GM19468 (cell line): ENCODE data around the gene PPP4C.

Experiments used
- ATAC-seq: cut with Tn5 transposase; IDR thresholded peaks from one replicate; pipeline ENCODE4 v1.9.1; 2021; ENCODE audit warnings: mild to moderate bottlenecking, moderate library complexity, moderate number of reproducible peaks; ENCODE audit not compliant: unreplicated experiment; ENCODE audit errors: extremely low read depth

PPP4C gene

DNA sequence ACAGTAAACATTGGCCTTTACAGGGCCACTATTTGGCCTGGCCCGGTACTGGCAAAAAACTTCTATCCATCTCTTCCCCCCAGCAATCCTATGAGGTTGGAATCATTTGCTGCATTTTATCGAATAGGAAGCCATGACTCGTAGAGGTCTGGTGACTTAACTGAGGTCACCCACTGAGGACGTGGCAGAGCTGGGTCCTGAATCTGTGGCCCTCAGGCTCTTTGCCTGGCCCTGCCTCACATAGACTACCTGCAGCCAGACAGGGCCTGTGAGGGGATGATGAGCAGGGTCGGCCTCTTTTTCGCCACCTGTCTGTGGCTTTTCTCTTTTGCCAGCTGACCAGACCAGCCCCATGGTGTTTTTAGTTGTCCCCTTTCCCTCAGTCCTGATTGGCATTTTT is 1.9 kb downstream of the PPP4C start:
- no peak for ATAC-seq

DNA sequence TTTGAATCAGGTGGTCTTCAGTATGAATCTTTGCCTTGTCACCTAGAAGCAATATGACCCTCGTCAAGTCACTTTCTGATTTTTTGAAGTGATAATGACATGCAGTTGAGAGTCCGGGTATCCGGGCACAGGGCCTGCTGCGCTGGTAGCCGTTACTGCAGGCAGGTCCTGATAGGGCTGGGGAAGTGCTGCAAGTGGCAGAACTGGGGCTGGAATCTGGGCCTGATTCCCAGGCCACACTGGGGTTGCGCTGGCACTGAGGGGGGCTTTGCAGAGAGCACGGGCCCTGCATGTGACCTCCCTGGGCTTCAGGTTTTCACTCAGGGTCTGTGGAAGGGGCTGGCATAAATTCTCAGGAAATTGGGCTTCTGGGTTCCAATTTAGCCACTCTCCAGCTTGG is 3.0 kb downstream of the PPP4C start:
- no peak for ATAC-seq

DNA sequence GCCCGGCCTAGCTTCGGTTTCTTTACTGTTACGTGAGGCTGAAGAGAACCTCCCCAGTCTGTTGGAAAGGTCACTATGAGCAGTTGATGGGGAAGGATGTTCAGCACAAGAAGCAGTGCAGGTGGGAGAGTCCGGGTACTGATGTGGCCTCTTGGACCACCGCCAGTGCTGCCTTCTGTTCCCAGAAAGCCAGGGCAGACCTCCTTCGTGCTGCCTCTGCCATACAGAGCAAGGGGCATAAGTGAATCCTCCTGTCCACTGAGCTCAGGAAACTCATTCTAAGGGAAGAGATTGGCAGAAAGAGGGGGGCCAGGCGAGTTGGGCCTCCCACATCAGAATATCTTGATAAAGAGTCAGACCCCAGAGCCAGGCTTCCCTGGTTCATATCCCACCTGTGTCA is 3.7 kb downstream of the PPP4C start:
- no peak for ATAC-seq

DNA sequence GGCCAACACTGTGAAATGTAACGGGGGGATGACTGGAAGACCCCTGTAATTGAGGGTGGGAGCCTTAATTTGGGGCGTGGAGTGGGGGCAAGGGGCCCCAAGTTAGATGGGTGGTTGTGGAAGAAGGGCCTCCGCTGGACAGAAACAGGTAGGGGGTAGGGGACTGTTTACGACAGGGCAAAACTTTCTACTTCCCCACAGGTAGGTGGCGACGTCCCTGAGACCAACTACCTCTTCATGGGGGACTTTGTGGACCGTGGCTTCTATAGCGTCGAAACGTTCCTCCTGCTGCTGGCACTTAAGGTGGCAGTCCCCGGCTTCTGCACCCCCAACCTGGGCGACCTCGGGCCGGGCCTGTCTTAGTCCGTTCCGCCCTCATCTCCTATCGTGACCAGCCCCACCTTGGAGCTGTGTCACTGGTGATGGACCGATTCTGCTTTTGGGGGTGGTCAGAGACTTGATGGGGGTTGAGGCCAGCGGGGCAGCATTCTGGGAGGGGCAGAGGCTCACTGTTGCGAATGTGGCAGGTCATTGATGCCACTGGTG is 6.8 kb downstream of the PPP4C start:
- no peak for ATAC-seq

DNA sequence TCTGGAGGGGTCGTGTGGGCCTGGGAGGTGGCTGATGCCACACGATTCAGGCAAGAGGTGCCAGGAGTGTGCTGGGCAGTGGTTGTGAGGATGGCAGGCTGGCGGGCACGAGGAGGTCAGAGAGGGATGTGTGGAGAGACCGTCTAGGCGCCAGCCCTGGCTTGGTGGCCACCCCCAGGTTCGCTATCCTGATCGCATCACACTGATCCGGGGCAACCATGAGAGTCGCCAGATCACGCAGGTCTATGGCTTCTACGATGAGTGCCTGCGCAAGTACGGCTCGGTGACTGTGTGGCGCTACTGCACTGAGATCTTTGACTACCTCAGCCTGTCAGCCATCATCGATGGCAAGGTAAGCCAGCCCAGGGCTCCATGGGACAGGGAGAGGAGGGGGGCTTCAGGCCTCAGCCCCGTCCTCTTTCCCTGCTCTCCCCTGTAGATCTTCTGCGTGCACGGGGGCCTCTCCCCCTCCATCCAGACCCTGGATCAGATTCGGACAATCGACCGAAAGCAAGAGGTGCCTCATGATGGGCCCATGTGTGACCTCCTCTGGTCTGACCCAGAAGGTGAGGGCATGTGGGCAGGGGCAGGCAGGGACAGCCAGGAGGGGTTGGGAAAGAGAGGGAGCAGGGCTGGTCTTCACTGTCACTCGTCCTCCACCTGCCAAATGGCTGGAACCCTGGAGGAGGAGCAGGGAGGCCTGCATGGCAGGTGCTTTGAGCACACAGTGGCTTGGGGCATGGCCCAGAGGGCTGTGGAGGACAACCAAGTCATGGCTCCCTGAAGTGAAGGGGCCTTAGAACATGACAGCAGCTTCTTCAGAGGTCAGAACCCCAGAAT is 7.6 kb downstream of the PPP4C start:
- no peak for ATAC-seq

DNA sequence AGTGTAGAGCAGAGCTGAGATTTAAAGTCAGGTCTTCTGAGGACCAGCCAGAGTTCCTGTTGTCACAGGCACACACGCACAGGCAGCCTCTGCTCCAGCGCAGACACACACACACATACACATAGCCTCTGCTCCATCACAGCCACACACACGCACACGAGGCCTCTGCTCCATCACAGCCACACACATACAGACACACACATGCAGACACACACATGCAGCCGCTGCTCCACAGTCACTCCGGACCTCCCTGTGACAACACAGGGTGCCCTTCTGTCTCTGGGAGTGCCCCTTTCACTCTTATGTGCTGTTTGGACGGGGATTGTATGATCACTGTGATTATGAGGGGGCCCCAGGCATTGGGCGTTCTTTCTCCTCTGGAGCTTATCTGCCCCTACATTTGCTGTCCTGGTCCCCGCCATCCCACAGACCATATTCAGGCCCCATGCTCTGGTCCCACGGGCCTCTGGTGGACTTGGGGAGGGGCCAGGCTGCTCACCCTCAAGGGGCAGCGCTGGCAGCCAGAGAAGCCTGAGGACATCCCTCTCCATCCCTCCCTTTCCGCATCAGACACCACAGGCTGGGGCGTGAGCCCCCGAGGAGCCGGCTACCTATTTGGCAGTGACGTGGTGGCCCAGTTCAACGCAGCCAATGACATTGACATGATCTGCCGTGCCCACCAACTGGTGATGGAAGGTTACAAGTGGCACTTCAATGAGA is 8.5 kb downstream of the PPP4C start:
- ATAC-seq = no peak

DNA sequence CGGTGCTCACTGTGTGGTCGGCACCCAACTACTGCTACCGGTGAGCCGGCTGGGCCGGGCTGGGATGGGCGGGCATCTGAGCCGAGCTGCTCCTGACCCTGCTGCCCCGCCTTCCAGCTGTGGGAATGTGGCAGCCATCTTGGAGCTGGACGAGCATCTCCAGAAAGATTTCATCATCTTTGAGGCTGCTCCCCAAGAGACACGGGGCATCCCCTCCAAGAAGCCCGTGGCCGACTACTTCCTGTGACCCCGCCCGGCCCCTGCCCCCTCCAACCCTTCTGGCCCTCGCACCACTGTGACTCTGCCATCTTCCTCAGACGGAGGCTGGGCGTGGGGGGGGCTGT is 9.0 kb downstream of the PPP4C start:
- no peak for ATAC-seq

DNA sequence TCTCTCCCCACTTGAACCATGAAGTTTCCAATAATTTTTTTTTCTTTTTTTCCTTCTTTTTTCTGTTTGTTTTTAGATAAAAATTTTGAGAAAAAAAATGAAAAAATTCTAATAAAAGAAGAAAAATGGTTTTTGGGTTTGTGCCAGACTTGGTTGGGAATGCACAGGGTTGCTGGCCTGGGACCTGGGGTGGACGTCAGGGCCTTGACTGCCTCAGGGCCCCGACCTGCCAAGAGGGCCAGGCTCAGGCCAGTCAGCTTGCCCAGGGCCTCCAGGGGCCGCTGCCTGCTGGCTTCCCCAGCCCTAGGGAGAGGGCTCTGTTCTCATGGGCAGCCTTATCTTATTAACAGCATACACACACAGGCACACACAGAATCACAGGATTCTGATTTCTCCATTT is 9.5 kb downstream of the PPP4C start:
- no peak for ATAC-seq

DNA sequence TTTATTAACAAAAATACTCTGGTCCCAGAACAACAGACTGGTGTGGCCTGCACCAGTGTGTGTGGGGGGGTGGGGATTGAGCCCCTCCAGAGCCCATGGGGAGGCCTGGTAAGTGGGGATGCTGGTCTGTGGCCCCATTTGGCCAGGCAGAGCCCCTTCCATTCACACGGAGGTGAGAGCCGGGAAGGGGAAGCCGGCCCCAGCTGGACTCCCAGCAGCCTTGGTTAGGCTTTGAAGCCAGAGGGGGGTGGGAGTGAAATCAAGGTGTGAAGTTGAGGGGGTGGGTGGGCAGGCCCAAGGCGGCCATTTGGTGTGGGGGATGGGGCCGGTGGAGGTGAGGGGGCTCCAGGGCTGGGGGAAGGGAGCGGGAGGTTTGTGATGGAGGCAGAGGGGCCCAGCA is 10.0 kb downstream of the PPP4C start:
- no peak for ATAC-seq

DNA sequence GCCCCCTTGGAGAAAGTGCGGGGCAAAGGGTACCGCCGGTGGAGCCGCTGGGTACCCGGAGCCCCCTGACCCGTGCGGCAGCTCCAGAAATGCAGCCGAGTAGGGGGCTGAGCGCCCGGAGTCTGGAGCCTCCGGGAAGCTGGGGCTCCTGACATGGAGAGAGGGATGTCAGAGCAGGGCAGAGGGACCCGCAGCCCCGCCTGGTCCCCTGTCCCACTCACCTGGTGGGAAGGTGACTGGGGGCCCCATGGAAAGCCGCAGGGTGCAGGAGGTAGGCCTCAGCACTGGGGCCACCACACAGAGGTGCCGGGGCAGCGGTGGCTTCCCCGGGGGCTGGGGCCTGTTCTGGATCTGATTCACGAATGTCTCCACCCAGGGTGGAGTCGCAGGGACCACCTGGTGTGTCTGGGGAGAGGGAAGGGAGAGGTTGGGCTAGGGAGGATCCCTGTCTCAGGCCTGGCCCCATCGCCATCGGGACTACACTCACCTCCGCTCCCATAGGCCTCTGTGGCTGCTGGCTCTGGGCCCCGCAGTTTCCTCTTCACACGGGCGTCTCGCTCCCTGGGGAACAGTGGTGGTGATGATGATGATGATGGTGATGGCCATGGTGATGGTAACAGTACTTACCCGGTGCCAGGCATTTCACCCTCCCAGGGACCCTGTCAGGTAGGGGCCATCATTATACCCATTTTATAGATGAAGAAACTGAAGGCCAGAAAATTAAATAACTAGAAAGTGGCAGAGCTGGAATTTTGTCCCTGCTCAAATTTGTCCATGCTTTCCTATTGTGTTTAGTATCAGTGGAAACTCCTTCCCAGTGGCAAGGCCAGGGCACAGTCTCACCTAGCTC is 10.7 kb downstream of the PPP4C start:
- no peak for ATAC-seq

DNA sequence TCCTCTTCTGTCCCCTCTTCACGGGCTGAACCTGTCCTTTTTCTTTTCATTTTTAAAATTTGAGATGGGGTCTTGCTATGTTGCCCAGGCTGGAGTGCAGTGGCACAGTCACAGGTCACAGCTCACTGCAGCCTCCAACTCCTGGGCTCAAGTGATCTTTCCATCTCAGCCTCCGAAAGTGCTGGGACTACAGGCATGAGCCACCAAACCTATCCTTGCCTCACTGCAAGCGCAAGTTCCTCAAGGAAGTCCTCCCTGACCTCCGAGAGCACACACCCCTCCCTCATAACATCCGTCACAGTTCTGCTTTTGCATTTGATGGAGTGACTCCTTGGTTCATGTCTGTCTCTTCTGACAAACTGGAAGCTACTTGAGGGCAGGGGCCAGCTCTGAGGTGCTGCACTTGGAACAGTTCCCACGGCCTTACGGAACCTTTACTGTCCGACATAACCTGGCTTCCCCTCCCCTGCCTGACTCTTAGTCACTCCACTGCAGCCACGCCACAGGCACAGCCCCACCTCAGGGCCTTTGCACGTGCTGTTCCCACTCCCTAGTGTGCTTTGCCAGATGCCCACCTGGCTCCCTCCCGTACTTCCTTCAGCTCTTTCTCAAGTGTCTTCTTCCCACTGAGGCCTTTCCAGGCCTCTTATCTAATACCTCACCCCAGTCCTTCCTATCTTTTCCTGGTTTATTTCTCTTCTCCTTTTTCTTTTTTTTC is 11.5 kb downstream of the PPP4C start:
- ATAC-seq = no peak

DNA sequence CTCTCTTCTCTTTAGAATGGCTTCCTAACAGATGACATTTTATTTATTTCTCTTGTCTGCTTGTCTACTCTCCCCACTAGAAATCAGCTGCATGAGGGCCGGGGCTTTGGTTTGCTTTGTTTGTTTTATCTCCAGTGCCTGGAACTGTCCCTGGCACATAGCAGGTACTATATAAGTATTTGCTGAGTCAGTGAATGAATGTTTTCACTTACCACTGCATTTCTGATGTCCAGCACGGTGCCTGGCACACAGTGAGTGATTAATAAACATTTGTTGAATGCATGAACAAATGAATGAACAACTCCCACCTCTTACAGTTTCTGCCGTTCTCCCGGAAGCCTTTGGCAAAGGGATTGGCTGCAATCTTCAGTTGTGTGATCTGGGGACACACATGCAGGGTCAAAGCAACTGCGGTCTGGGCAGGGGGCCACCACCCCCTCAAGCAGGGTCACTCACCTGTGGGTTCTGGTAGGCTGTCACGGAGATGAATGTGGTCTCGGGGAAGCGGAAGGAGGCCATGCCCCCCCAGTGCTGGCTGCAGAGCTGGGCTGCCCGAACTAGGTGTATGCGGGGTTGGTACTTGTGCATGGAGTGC is 12.5 kb downstream of the PPP4C start:
- ATAC-seq = no peak

DNA sequence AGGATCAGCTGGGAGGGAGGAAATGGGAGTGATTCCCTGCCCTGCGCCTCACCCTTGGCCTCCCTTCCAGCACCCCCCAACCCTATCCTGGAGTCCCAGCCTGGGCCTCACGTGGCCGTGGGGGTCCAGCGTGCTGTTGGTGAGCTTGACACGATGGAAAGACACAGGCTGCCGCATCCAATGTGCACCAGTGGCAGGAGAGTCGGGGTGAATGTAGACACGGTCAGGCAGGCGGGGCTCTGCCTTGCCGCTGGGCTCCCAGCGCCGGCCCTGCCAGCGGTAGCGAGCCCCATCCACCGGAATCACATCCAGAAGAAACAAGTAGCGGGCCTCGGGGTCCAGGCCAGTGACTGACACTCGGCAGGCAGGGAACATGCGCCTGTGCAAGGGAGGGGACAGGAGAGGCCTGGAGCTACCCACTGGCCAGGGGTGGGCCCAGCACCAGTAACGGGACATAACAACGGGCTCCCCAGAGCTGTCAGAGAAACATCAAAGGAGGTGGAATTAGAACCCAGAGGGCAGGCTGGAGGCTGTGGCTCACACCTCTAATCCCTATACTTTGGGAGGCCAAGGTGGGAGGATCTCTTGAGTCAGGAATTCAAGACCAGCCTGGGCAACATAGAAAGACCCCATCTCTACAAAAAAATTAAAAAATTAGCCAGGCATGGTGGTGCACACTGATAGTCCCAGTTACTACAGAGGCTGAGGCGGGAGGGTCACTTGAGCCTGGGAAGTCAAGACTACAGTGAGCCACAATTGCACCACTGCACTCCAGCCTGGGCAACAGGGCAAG is 13.2 kb downstream of the PPP4C start:
- no peak for ATAC-seq

DNA sequence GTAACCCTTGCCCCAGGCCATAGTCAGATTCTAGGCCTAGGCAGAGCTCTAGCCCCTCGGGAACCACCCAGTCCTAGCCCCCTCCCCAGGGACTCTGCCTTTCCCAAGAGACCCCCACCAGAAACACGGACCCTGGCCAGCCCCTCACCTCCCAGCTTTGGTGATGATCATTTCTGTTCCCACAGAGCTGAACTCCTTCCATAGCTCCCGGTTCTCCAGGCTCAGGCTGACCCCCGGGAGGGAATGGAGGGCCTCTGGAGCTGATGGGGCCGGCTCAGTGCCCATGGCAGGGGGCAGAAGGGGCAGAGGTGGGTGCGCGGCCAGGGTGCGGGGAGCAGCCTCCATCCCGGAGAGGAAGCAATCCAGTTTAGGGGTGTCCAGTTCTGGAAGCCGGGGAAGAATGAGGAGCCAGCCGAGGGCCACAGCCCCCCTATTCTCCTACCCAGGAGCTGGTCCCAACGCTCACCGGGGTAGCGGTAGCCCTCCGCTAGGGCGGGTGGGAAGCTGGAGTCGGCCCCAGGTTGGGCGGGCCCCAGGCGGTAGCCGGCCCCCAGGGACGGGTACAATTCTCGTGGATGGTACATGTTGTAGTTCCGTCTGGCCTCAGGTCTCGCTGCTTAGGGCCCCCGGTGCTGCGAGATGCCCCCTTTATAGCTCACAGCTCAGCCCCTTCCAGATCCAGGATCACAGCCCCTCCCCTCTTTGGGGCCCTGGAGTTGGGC is 15.0 kb downstream of the PPP4C start:
- ATAC-seq = no peak

DNA sequence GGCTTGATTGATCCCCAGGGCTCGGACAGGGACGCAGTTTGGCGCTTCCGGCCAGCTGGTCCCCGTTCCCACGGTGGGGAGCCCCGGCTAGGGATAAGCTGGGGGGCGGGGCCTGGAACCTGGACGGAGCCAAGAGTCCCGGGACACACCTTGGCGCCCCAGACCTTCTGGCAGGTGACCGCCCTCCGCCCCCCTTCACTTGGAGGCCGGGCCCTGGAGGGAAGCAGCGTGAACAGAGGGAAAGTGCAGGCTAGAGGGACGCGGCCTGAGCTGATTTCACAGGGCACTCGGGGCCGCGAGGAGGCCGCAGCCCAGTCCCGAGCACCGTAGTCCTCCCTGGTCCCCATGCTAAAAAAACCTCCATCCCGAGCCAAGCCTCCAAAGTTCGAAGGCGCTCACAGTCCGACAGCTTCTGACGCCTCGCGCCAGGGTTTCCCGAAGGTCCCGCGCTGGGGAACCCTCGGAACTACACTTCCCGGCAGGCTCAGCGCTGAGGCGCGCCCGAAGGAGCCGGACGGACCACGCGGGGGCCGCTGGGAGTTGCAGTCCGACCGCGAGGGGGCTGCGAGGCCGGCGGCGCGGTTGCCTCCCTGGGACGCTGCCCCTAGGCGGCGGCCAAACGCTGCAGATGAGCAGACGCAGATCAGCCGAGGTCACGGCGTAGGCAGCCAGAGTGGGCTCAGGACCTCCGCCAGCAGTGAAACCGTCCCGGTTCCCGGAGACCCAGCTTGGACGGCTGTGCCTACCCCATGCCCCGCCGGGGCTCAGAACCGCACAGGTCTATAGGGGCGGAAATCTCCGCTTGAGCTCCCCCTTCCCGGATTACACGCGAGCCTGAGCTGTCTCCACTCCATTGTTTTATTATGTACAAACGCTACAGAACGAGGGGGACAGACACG is 15.9 kb downstream of the PPP4C start, which contains the start of gene TBX6:
TSS of gene TBX6 (minus strand) at position 451 of the 899 bp plus-strand sequence. CDS start 731 bp downstream, outside the sequence.
- peak; percentile 33 for ATAC-seq

DNA sequence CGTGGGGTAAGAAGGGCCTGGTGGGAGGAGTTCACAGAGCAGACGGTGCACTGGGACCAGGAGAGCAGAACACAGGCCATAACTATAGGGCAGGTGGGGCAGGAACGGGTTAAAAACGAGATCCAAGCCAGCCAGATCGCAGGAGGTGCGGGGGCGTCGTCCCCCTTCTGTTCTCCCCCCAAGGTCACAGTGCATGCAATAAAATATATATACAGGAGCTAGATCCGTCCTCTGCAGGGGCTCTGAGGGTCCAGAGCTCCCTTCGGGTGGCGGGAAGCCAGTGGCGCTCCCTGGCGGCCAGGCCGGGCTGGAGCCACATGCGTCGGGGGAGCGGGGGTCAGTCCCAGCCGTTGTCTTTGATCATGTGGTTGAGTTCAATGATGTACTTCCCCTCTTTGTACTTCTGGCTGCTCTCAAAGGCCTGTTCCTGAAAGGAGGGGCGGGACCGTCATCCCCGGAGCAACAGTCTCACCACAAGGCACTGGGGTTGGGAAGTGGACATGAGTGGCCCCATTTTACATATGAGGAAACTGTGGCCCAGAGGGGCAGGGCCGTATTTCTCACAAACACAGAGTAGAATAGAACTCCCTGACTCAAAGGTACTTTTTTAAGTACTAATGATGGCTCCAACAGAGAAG is 16.7 kb downstream of the PPP4C start:
- no peak for ATAC-seq
